Heart left ventricle (tissue), 13 donors: Measurements from ENCODE around the gene BCAS4.

ENCODE experiments used
- CTCF ChIP-seq, 12 donors: fragments of 200-600 bp; sonication (generic) in 4 of 12; IDR thresholded peaks; one replicate each; pipeline versions ENCODE4 v1.5.0 to v1.8.0; 2018 to 2022; ENCODE audit warnings: antibody characterized with exemption in 12 of 12, mild to moderate bottlenecking in 5 of 12
- POLR2A ChIP-seq, 2 donors: fragments of 450-650 bp; IDR thresholded peaks; one replicate each; pipeline ENCODE4 v1.6.1; 2017; ENCODE audit warnings: antibody characterized with exemption in 2 of 2, mild to moderate bottlenecking in 2 of 2, moderate library complexity in 2 of 2
- donor health status: ischemic (EF 13 %, LVEDD 7.1; RV severe dilation, severe dysfunction).
- donor health status: DM: no; HTN: yes; CAD: no.
- donor health status: DM: no; HTN: no; CAD: no.
- donor health status: ischemic (EF 25% LVEDD 6.9; RV normal size, moderate dysfunction).
- donor health status: ischemic (EF 25% LVEDD 5.7; RV mildly dilated, moderate dysfunction).
- donor health status: ischemic (EF 35%, LVEDD 5.7; RV mildly dilated, moderate dysfunction).
- donor health status: nonischemic (EF 11% LVEDD 7.7; RV severe dilation, severe dysfunction).
- donor health status: DM: yes; HTN: yes; CAD: no.
- donor health status: PGD.
- donor health status: ischemic (EF 29% LVEDD 5.4; RV normal size, mild dysfunction).
- donor health status: nonischemic (EF 23%, LVEDD 6.1; RV moderate dilation, normal function).

- TF ChIP-seq CTCF (IDR thresholded peaks at IDR 0.05) = no peak
- no peak for TF ChIP-seq POLR2A (IDR thresholded peaks at IDR 0.05)
Measured at GRCh38 chr20:50759678-50760077, 35.2 kb upstream of the BCAS4 start.
